ENCODE data around the gene CHN2. TPM values are rescaled to one million over a fixed set of nuclear protein-coding genes. Genes with fewer than 3 reads are reported as not detected.
"Not testable (repeated sequence)": the region's sequence is repeated elsewhere in the genome, so short reads cannot be mapped to it uniquely, and the experiment has no call there.

CHN2 gene
- total RNA-seq, 2 experiments from 2014 or later, result 2.1 to 3.5 TPM

DNA sequence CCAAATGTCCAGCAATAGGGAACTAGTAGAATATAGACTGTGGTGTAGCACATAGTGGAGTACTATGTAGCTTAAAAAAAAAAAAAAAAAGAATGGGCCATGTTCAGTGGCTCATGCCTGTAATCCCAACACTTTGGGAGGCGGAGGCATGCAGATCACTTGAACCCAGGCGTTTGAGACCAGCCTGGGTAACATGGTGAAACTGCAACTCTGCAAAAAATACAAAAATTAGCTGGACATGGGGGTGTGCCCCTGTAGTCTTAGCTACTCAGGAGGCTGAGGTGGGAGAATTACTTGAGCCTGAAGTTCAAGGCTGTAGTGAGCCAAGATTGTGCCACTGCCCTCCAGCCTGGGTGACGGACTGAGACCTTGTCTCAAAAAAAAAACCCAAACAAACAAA is 64.4 kb downstream of the CHN2 start:
- H3K27ac ChIP-seq (ENCODE audit: low read depth in 1 of 2, low read length in 2 of 2), result no peak overlapping the region
- H3K27ac Mint-ChIP-seq, result no peak overlapping the region
- TF ChIP-seq, protein P1, sequence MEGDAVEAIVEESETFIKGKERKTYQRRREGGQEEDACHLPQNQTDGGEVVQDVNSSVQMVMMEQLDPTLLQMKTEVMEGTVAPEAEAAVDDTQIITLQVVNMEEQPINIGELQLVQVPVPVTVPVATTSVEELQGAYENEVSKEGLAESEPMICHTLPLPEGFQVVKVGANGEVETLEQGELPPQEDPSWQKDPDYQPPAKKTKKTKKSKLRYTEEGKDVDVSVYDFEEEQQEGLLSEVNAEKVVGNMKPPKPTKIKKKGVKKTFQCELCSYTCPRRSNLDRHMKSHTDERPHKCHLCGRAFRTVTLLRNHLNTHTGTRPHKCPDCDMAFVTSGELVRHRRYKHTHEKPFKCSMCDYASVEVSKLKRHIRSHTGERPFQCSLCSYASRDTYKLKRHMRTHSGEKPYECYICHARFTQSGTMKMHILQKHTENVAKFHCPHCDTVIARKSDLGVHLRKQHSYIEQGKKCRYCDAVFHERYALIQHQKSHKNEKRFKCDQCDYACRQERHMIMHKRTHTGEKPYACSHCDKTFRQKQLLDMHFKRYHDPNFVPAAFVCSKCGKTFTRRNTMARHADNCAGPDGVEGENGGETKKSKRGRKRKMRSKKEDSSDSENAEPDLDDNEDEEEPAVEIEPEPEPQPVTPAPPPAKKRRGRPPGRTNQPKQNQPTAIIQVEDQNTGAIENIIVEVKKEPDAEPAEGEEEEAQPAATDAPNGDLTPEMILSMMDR (IDR thresholded peaks at IDR 0.05), result no peak
- H3K4me1 ChIP-seq (ENCODE audit: insufficient read depth, low read length), result no peaks in the 10 kb centered on the region
- no peak overlapping the region for H3K4me3 Mint-ChIP-seq
- ChIA-PET POLR2A (no interaction called here), CTCF (no interaction called here)
- ATAC-seq (ENCODE audit: poor library complexity) (no peak), DNase-seq (no peak)
- H3K27me3 ChIP-seq (ENCODE audit: control insufficient read depth in 1 of 2, insufficient read depth in 2 of 2, low read length in 2 of 2), result no peaks in the 10 kb centered on the region
- no peaks in the 10 kb centered on the region for H3K27me3 Mint-ChIP-seq
- H3K36me3 ChIP-seq (ENCODE audit: insufficient read depth, low read length), result no peaks in the 10 kb centered on the region
- H3K36me3 Mint-ChIP-seq (ENCODE audit: low read depth), result no peaks in the 10 kb centered on the region
- H3K9me3 ChIP-seq (ENCODE audit: control insufficient read depth in 1 of 2, insufficient read depth in 1 of 2, low read length in 2 of 2), result peaks cover 0 to 10% of the 10 kb centered on the region in 2 experiments
- no peaks in the 10 kb centered on the region for H3K9me3 Mint-ChIP-seq
- intact Hi-C loops (cut with DNase I, micrococcal nuclease), result no loop called here
- no peaks in the 10 kb centered on the region for H3K4me1 Mint-ChIP-seq (ENCODE audit: low read depth)
- H3K4me3 ChIP-seq (ENCODE audit: low read length), result no peak overlapping the region

DNA sequence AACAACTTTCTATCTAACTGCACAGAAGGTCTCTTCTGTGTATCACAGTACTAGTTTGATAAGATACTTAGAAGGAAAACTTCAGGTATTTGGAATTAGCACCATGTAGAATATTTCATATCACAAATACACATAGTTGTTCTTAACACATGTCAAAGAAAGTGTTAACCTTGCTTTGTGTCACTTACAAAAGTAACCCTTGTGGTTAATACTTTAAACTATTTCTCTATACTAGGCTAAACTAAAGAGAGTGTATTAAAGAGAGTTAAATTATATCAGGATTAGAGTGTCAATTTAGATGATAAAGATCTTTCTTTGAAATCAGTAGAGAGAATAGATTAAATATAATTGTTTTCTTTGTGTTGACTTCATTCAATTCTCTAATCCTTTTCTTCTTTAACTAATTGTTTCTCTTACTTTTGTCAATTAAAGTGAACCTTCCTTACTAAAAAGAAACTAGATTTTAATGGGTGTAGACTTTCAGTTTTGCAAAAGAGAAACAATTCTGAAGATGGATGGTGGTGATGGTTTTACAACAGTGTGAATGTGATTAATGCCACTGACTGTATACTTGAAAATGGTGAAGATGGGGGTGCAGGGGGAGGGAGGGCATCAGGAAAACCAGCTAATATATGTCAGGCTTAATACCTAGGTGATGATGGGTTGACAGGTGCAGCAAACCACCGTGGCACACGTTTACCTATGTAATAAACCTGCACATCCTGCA is 67.8 kb downstream of the CHN2 start:
- H3K4me1 ChIP-seq (ENCODE audit: insufficient read depth, low read length), result no peaks in the 10 kb centered on the region
- TF ChIP-seq, protein P1 (IDR thresholded peaks at IDR 0.05), result no peak
- no peak overlapping the region for H3K27ac ChIP-seq (ENCODE audit: low read depth in 1 of 2, low read length in 2 of 2)
- POLR2A ChIA-PET, result no interaction called here
- peaks cover 0 to 10% of the 10 kb centered on the region in 2 experiments for H3K9me3 ChIP-seq (ENCODE audit: control insufficient read depth in 1 of 2, insufficient read depth in 1 of 2, low read length in 2 of 2)
- intact Hi-C loops (cut with DNase I, micrococcal nuclease), result no loop called here
- H3K4me3 ChIP-seq (ENCODE audit: low read length), result no peak overlapping the region
- H3K36me3 ChIP-seq (ENCODE audit: insufficient read depth, low read length), result no peaks in the 10 kb centered on the region
- CTCF ChIA-PET, result no interaction called here
- H3K27me3 ChIP-seq (ENCODE audit: control insufficient read depth in 1 of 2, insufficient read depth in 2 of 2, low read length in 2 of 2), result no peaks in the 10 kb centered on the region
- no peaks in the 10 kb centered on the region for H3K4me1 Mint-ChIP-seq (ENCODE audit: low read depth)
- ATAC-seq (ENCODE audit: poor library complexity), result no peak
- DNase-seq, result no peak
- H3K27ac Mint-ChIP-seq, result no peak overlapping the region
- H3K4me3 Mint-ChIP-seq, result no peak overlapping the region
- no peaks in the 10 kb centered on the region for H3K36me3 Mint-ChIP-seq (ENCODE audit: low read depth)
- no peaks in the 10 kb centered on the region for H3K9me3 Mint-ChIP-seq
- H3K27me3 Mint-ChIP-seq, result no peaks in the 10 kb centered on the region

DNA sequence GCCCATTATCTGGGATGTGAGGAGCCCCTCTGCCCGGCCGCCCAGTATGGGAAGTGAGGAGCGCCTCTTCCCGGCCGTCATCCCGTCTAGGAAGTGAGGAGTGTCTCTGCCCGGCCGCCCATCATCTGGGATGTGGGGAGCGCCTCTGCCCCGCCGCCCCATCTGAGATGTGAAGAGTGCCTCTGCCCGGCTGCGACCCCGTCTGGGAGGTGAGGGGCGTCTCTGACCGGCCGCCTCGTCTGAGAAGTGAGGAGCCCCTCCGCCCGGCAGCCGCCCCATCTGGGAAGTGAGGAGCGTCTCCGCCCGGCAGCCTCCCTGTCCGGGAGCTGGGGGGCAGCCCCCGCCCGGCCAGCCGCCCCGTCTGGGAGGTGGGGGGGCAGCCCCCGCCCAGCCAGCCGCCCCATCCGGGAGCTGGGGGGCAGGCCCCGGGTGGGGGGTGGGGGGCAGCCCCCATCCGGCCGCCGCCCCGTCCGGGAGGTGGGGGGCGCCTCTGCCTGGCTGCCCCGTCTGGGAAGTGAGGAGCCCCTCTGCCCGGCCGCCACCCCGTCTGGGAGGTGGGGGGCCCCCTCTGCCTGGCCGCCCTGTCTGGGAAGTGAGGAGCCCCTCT is 69.1 kb downstream of the CHN2 start:
- H3K4me1 Mint-ChIP-seq (ENCODE audit: low read depth); POLR2A ChIA-PET; H3K4me1 ChIP-seq (ENCODE audit: insufficient read depth, low read length); H3K27ac Mint-ChIP-seq; intact Hi-C loops (cut with DNase I, micrococcal nuclease); H3K27me3 Mint-ChIP-seq; H3K27ac ChIP-seq (ENCODE audit: low read depth in 1 of 2, low read length in 2 of 2); DNase-seq; ATAC-seq (ENCODE audit: poor library complexity); H3K4me3 Mint-ChIP-seq; CTCF ChIA-PET; H3K27me3 ChIP-seq (ENCODE audit: control insufficient read depth in 1 of 2, insufficient read depth in 2 of 2, low read length in 2 of 2); H3K36me3 ChIP-seq (ENCODE audit: insufficient read depth, low read length); H3K4me3 ChIP-seq (ENCODE audit: low read length); H3K9me3 Mint-ChIP-seq; H3K36me3 Mint-ChIP-seq (ENCODE audit: low read depth): not testable (repeated sequence)
- peaks cover 0 to 14% of the 10 kb centered on the region in 2 experiments for H3K9me3 ChIP-seq (ENCODE audit: control insufficient read depth in 1 of 2, insufficient read depth in 1 of 2, low read length in 2 of 2)

Data from CD4-positive, alpha-beta T cell (primary cell).